NCI-H1092 treated with DMSO at 0.1 percent for 48 hours (cell line): ENCODE results near the gene ADGRG1.

Source experiments
- DNase-seq: peaks from one replicate; lab custom pipeline; 2025; lab: John Stamatoyannopoulos, UW

Gene ADGRG1

GRCh38 chr16:57620335-57621231 lies 7.8 kb upstream of the ADGRG1 start:
- DNase-seq: no peak

GRCh38 chr16:57621521-57622271 lies 6.7 kb upstream of the ADGRG1 start:
- no peak for DNase-seq

GRCh38 chr16:57622361-57623250 lies 5.8 kb upstream of the ADGRG1 start:
- DNase-seq: no peak

- DNase-seq: no peak
These were observed 5.0 kb upstream of the ADGRG1 start for GRCh38 chr16:57623251-57624043.

- DNase-seq: no peak
These were observed 4.3 kb upstream of the ADGRG1 start for GRCh38 chr16:57624044-57624688.

GRCh38 chr16:57624806-57625500 lies 3.5 kb upstream of the ADGRG1 start:
- peak; percentile 14 for DNase-seq

GRCh38 chr16:57626420-57627170 lies 1.8 kb upstream of the ADGRG1 start:
- DNase-seq: no peak

- DNase-seq: no peak
These were observed 1.1 kb upstream of the ADGRG1 start for GRCh38 chr16:57627184-57627871.

- no peak for DNase-seq
These were observed 408 bp downstream of the ADGRG1 start for GRCh38 chr16:57628783-57629293.

- no peak for DNase-seq
These were observed 1.3 kb downstream of the ADGRG1 start for GRCh38 chr16:57629516-57630406.

GRCh38 chr16:57630407-57630797 lies 2.0 kb downstream of the ADGRG1 start:
- no peak for DNase-seq

GRCh38 chr16:57630931-57631845 lies 2.8 kb downstream of the ADGRG1 start:
- no peak for DNase-seq

GRCh38 chr16:57632568-57632967 lies 4.1 kb downstream of the ADGRG1 start:
- no peak for DNase-seq

- no peak for DNase-seq
These were observed 5.1 kb downstream of the ADGRG1 start for GRCh38 chr16:57633383-57634064.

- DNase-seq: no peak
These were observed 5.7 kb downstream of the ADGRG1 start for GRCh38 chr16:57634171-57634570.
